Mesangial cell (primary cell): Measurements from ENCODE around the gene GBP2. TPM values are rescaled to one million over a fixed set of nuclear protein-coding genes. Genes with fewer than 3 reads are reported as not detected.

Source experiments
- total RNA-seq: library from RNA; depleted of rRNA; stranded (reverse); fragments of >200 nt; gene quantifications from 2 replicates; pipeline ENCODE4 v1.2.3, GENCODE V29; 2015

The GBP2 gene
- total RNA-seq = 0.49 and 3.5 TPM in 2 replicates

DNA sequence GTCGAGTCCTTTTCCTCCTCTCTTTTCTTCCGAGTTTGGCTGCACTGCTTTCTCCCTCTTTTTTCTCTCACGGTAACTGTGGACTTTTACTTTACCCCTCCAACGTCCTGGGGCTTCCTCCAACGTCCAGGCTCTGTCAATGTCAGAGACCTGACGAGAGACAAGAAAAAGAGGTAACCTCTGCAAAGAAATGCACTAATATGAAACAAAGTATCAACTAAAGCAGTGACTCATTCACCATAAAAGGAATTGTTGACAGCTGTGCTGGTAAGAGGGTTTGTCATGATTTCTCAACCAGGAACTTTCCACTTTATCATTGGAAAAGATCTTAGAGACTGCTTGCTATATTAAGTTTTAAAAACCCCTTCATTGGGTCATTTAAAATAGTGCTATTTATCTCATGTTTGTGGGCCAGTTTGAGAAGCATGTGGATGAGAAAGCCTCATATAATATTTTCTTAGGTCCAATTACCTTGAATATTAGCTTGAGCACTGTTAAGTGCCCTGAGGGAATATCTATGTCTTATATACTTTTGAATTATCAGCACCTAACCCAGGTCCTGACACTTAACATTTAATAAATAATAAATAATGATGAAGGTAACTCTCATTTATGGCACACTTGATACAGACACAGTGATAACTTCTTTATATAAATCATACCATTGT, at the start of gene GBP2:
Gene GBP2 (minus strand): TSS at position 202 of the 668 bp plus-strand sequence. CDS start 4,148 bp downstream, outside the sequence.

GRCh38 chr1:89065079-89065868, 60.6 kb downstream of the GBP2 start, which contains the start of gene GBP1:
GBP1 (minus strand) TSS chr1:89065208; CDS start chr1:89063234, 1,974 bp downstream.

Other genes starting within 250 kb of the GBP2 start
- gene GTF2B, start 234.5 kb downstream of the GBP2 start, total RNA-seq = 22.6 and 25.4 TPM in 2 replicates
- 18.6 and 25.9 TPM in 2 replicates for gene KYAT3, start 133.5 kb downstream of the GBP2 start, total RNA-seq
- 4.2 and 4.4 TPM in 2 replicates for gene RBMXL1, start 133.5 kb downstream of the GBP2 start, total RNA-seq
- 9.8 and 16.1 TPM in 2 replicates for gene GBP3, start 103.2 kb downstream of the GBP2 start, total RNA-seq
- 19.9 and 22.8 TPM in 2 replicates for gene GBP1, start 60.9 kb downstream of the GBP2 start, total RNA-seq
- gene GBP7, start 49.9 kb upstream of the GBP2 start, total RNA-seq = not detected in 2 replicates
- gene GBP4, start 72.8 kb upstream of the GBP2 start, total RNA-seq = 0.13 TPM in 1 of 2 replicates, not detected in the other
- gene GBP5, start 146.7 kb upstream of the GBP2 start, total RNA-seq = not detected in 2 replicates
- not detected in 2 replicates for gene GBP6, start 237.9 kb upstream of the GBP2 start, total RNA-seq